Neuronal stem cell (in vitro differentiated cells): ENCODE data around the gene TJP1.

Source experiments
- DNase-seq: peaks from one replicate; pipeline ENCODE4 v3.0.0-alpha.2; 2013; ENCODE audit warnings: low spot score
- H2AFZ ChIP-seq: one replicate; pipeline ENCODE4 v1.6.1; 2013; ENCODE audit warnings: mild to moderate bottlenecking, low read length, inconsistent platforms
- H2AK5ac ChIP-seq: 2 replicates; pipeline ENCODE4 v1.6.1; 2013; ENCODE audit warnings: low read depth, mild to moderate bottlenecking, inconsistent platforms, low read length, moderate library complexity, mixed read lengths
- H2BK120ac ChIP-seq: 2 replicates; pipeline ENCODE4 v1.6.1; 2013; ENCODE audit warnings: low read depth, mild to moderate bottlenecking, inconsistent platforms, low read length, moderate library complexity, mixed read lengths
- H2BK12ac ChIP-seq: one replicate; pipeline ENCODE4 v1.6.1; 2013; ENCODE audit warnings: low read length, inconsistent platforms
- H2BK15ac ChIP-seq: 2 replicates; pipeline ENCODE4 v1.6.1; 2013; ENCODE audit warnings: mild to moderate bottlenecking, low read length, inconsistent platforms, mixed read lengths
- H2BK5ac ChIP-seq: one replicate; pipeline ENCODE4 v1.6.1; 2013; ENCODE audit warnings: inconsistent platforms, mild to moderate bottlenecking, low read length, moderate library complexity
- H3K14ac ChIP-seq: one replicate; pipeline ENCODE4 v1.6.1; 2013; ENCODE audit warnings: low read length, inconsistent platforms
- H3K18ac ChIP-seq: 2 replicates; pipeline ENCODE4 v1.6.1; 2013; ENCODE audit warnings: low read length, inconsistent platforms
- H3K23ac ChIP-seq: 2 replicates; pipeline ENCODE4 v1.6.1; 2013; ENCODE audit warnings: low read depth, mild to moderate bottlenecking, mixed read lengths, low read length, inconsistent platforms; ENCODE audit not compliant: poor library complexity
- H3K27ac ChIP-seq: replicated peaks from 3 replicates; pipeline ENCODE4 v1.5.1; 2013; ENCODE audit warnings: low read length, inconsistent platforms
- H3K27me3 ChIP-seq, 3 experiments: 2 replicates each; pipeline ENCODE4 v1.6.1; 2013; ENCODE audit warnings: low read length in 3 of 3, mild to moderate bottlenecking in 2 of 3, inconsistent platforms in 1 of 3, low read depth in 1 of 3, mixed read lengths in 1 of 3, moderate library complexity in 1 of 3; ENCODE audit not compliant: control insufficient read depth in 3 of 3, insufficient read depth in 3 of 3
- H3K36me3 ChIP-seq, 2 donors: replicated peaks in 1 of 2; 2 replicates each; pipeline ENCODE4 v1.6.1; 2013; ENCODE audit warnings: low read length in 2 of 2; ENCODE audit not compliant: control insufficient read depth in 2 of 2, insufficient read depth in 2 of 2
- H3K4ac ChIP-seq: 2 replicates; pipeline ENCODE4 v1.6.1; 2013; ENCODE audit warnings: inconsistent platforms, mild to moderate bottlenecking, low read length, moderate library complexity
- H3K4me1 ChIP-seq, 2 donors: 1 replicate in 1 of 2; 2 replicates in 1 of 2; pipeline ENCODE4 v1.6.1; 2013; ENCODE audit warnings: low read length in 2 of 2, low read depth in 1 of 2; ENCODE audit not compliant: control insufficient read depth in 2 of 2, insufficient read depth in 1 of 2
- H3K4me2 ChIP-seq: one replicate; pipeline ENCODE4 v1.6.1; 2013; ENCODE audit warnings: mild to moderate bottlenecking, low read length, inconsistent platforms; ENCODE audit not compliant: insufficient read depth, poor library complexity, severe bottlenecking
- H3K4me3 ChIP-seq, 2 donors: 2 replicates each; pipeline ENCODE4 v1.5.1; 2013; ENCODE audit warnings: low read length in 2 of 2, mild to moderate bottlenecking in 2 of 2, inconsistent platforms in 1 of 2, moderate library complexity in 1 of 2
- H3K79me1 ChIP-seq: one replicate; pipeline ENCODE4 v1.6.1; 2013; ENCODE audit warnings: low read depth, mild to moderate bottlenecking, inconsistent platforms, low read length, moderate library complexity
- H3K9ac ChIP-seq: one replicate; pipeline ENCODE4 v1.6.1; 2013; ENCODE audit warnings: mild to moderate bottlenecking, low read depth, low read length, inconsistent platforms; ENCODE audit not compliant: poor library complexity
- H3K9me3 ChIP-seq, 2 donors: replicated peaks in 1 of 2; 2 replicates each; pipeline versions ENCODE3 to v1.6.1; 2013; ENCODE audit warnings: low read length in 2 of 2, mild to moderate bottlenecking in 2 of 2, inconsistent platforms in 1 of 2, low read depth in 1 of 2, mixed read lengths in 1 of 2, moderate library complexity in 1 of 2; ENCODE audit not compliant: control insufficient read depth in 2 of 2, insufficient read depth in 1 of 2
- H4K8ac ChIP-seq: one replicate; pipeline ENCODE4 v1.6.1; 2013; ENCODE audit warnings: low read depth, mild to moderate bottlenecking, inconsistent platforms, low read length, moderate library complexity
- H4K91ac ChIP-seq: one replicate; pipeline ENCODE4 v1.6.1; 2013; ENCODE audit warnings: low read length, low read depth, mild to moderate bottlenecking, inconsistent platforms; ENCODE audit not compliant: poor library complexity
- WGBS, 2 donors: extraction: QIAGEN DNeasy Blood & Tissue Kit; methylation state at CpG; one replicate each; pipeline ENCODE4 v1.1.7; 2013; ENCODE audit warnings: missing lambda C conversion rate in 2 of 2, mixed read lengths in 1 of 2; ENCODE audit not compliant: insufficient read length in 2 of 2, insufficient replicate concordance in 1 of 2; ENCODE audit errors: extremely low coverage in 2 of 2; 5-methylcytosine and 5-hydroxymethylcytosine counted together

The TJP1 gene

DNA sequence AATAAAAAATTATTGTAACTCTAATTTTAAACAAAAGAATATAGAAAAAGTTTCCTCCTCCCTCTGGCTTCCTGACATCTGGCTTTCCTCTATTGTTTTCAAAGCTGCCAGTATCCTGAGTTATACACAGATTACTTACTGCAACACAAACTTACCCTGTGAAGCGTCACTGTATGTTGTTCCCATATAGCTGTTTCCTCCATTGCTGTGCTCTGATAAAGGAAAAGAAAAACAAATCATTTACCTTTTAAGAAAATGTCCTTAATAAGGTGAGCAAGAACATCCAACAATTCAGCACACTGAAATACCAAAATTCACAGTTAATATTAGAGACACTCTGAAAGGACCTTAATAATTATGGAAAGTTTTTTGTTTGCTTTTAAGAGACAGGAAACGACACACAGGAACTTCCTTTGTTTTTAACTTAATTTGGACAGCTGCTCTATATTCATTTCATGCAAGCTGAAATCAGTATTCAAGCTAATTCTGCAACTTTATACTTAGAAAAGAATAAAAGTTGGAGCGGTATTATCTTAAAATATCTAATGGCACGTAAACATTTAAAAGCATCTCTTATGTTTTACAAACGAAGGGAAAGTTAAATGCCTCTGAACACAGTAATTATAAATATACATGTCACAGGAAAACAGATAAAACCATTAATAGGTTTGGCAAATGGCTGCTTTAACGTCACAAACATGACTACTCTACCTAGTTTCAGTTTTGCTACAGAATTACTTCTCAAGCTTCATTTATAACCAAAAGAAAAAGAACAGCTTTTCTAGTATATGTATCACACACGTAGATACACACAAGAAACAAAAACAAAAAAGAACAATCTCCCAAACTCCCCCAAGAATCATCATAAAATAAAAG, 21.5 kb downstream of the TJP1 start:
- Histone ChIP-seq H2BK120ac (no peak overlapping the region), H3K79me1 (no peaks in the 10 kb centered on the region), H2BK12ac (no peak overlapping the region), H2AFZ (no peak overlapping the region), H3K23ac (no peak overlapping the region), H3K9ac (no peak overlapping the region), H3K27ac (no peak overlapping the region), H3K36me3 (peaks cover 0 to 31% of the 10 kb centered on the region in 2 donors), H2BK15ac (no peak overlapping the region), H2AK5ac (no peak overlapping the region), H4K8ac (no peak overlapping the region), H3K4me3 (no peak overlapping the region), H4K91ac (no peak overlapping the region), H3K4ac (no peak overlapping the region), H3K27me3 (no peaks in the 10 kb centered on the region), H2BK5ac (no peak overlapping the region), H3K14ac (no peak overlapping the region), H3K4me2 (no peak overlapping the region), H3K18ac (no peak overlapping the region), H3K9me3 (peaks cover 0 to 21% of the 10 kb centered on the region in 2 donors), H3K4me1 (peaks cover 0 to 3% of the 10 kb centered on the region in 2 donors)
- no peak for DNase-seq
- WGBS, 2 donors = no CpG with 5 or more reads among the region's 7 CpGs

DNA sequence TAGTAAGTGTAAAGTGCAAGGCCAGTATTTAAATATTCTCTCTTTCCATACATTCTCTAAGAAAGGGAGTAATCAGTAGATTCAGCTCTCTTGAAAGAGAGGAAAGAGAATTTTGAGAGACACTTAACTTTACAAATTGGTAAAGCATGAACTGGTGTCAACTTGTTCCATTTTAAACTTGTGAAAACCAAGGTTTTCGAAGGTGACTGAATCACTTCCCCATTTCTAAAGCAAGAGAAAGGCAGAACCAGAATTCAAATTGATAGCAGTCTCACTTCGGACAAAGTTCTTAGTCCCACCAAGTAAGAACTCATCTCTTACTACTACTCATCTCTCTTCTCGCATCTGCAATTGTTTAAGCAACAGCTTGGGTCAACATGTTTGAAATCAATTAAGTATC, 22.4 kb downstream of the TJP1 start:
- Histone ChIP-seq H2BK5ac (no peak overlapping the region), H3K79me1 (peaks cover 2% of the 10 kb centered on the region), H2AK5ac (no peak overlapping the region), H3K4ac (no peak overlapping the region), H3K4me2 (no peak overlapping the region), H4K91ac (no peak overlapping the region), H3K9me3 (peaks cover 1 to 29% of the 10 kb centered on the region in 2 donors), H3K23ac (no peak overlapping the region), H3K36me3 (peaks cover 3 to 40% of the 10 kb centered on the region in 2 donors), H3K4me3 (no peak overlapping the region), H3K9ac (no peak overlapping the region), H2BK15ac (no peak overlapping the region), H2BK12ac (no peak overlapping the region), H3K27ac (no peak overlapping the region), H4K8ac (no peak overlapping the region), H3K4me1 (no peaks in the 10 kb centered on the region), H3K14ac (no peak overlapping the region), H2AFZ (no peak overlapping the region), H3K18ac (no peak overlapping the region), H2BK120ac (no peak overlapping the region), H3K27me3 (no peaks in the 10 kb centered on the region)
- no CpG with 5 or more reads among the region's 3 CpGs for WGBS, 2 donors
- DNase-seq = no peak

DNA sequence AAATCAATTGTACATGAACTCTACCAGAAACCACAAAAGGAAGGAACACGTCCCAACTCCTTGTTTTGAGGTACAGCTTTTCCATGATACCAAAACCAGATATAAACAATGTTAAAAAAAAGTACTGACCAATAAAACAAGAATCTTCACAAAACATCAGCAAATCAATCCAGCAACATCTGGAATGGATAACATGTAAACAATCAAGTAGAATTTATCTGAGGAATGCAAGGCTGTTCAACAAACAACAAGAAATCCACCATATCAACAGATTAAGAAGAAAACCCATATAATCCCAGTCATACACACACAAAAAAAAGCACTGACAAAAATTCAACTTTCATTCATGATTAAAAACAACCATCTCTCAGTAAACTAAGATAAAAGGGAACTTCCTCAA, 26.7 kb downstream of the TJP1 start:
- no peak overlapping the region for H3K4ac ChIP-seq
- no peak overlapping the region for H2AK5ac ChIP-seq
- H2BK120ac ChIP-seq = no peak overlapping the region
- H3K79me1 ChIP-seq = peaks cover 2% of the 10 kb centered on the region
- no peak overlapping the region for H2AFZ ChIP-seq
- H2BK15ac ChIP-seq = no peak overlapping the region
- H2BK12ac ChIP-seq = no peak overlapping the region
- no CpG with 5 or more reads among the region's 1 CpG for WGBS, 2 donors
- H3K36me3 ChIP-seq = peaks cover 3 to 70% of the 10 kb centered on the region in 2 donors
- no peak overlapping the region for H4K91ac ChIP-seq
- H3K27me3 ChIP-seq = no peaks in the 10 kb centered on the region
- peaks cover 3 to 46% of the 10 kb centered on the region in 2 donors for H3K9me3 ChIP-seq
- H3K23ac ChIP-seq = no peak overlapping the region
- no peak overlapping the region for H3K18ac ChIP-seq
- no peak overlapping the region for H3K9ac ChIP-seq
- H2BK5ac ChIP-seq = no peak overlapping the region
- H3K4me2 ChIP-seq = no peak overlapping the region
- H4K8ac ChIP-seq = no peak overlapping the region
- H3K4me3 ChIP-seq = no peak overlapping the region
- no peak for DNase-seq
- H3K14ac ChIP-seq = no peak overlapping the region
- no peaks in the 10 kb centered on the region for H3K4me1 ChIP-seq
- no peak overlapping the region for H3K27ac ChIP-seq

DNA sequence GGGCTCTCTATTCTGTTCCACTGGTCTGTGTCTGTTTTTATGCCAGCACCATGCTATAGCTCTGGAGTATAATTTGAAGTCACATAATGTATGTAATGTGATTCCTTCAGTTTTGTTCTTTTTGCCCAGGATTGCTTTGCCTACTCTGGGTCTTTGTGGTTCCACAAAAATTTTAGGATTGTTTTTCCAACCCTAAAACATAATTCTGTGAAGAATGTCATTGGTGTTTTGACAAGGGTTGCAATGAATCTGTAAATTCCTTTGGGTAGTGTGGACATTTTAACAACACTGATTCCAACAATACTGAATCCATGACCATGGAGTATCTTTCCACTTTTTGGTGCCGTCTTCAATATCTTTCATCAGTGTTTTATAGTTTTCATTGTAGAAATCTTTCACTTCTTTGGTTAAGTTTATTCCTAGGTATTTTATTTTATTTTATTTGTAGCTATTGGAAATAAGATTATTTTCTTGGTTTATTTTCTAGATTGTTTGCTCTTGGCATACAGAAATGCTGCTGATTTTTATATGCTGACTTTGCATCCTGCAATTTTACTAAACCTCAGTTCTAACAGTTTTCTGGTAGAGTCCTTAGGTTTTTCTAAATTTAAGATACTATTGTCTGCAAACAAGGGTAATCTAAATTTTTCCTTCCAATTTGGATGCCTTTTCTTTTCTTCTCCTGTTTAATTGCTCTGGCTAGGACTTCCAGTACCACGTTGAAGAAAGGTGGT, 29.7 kb downstream of the TJP1 start:
- Histone ChIP-seq H2AK5ac (no peak overlapping the region), H3K27me3 (no peaks in the 10 kb centered on the region), H4K8ac (no peak overlapping the region), H2BK15ac (no peak overlapping the region), H2BK12ac (no peak overlapping the region), H4K91ac (no peak overlapping the region), H3K23ac (no peak overlapping the region), H2BK120ac (no peak overlapping the region), H2BK5ac (no peak overlapping the region), H3K4me1 (peaks cover 0 to 2% of the 10 kb centered on the region in 2 donors), H3K9me3 (peaks cover 3 to 38% of the 10 kb centered on the region in 2 donors), H3K4me2 (no peak overlapping the region), H2AFZ (no peak overlapping the region), H3K9ac (no peak overlapping the region), H3K27ac (no peak overlapping the region), H3K36me3 (peaks cover 3 to 49% of the 10 kb centered on the region in 2 donors), H3K4me3 (no peak overlapping the region), H3K4ac (no peak overlapping the region), H3K18ac (no peak overlapping the region), H3K79me1 (peaks cover 2% of the 10 kb centered on the region), H3K14ac (no peak overlapping the region)
- DNase-seq = no peak
- WGBS, 2 donors = no CpG with 5 or more reads among the region's 2 CpGs
